ENCODE data around the gene OSBPL3.

The OSBPL3 gene

DNA sequence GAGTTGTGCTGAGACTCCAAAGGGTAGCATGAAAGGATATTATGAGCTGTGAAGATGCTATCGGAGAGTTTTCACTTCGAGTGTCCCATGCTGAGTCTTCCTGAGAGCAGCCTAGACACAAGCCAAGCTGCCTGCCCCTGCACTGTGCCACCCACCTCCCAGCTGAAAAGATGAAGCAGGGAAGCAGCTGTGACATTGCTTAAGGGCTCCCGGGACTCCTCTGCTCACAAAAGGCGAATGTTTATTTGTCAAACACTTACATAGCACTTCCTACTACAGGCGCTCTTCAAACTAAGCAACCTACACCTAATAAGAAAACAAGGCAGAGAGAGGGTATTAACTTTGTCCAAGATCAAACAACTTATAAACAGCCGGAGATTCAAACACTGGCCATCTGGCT is 95.6 kb downstream of the OSBPL3 start:
- no peak overlapping the region for H3K4me3 ChIP-seq (ENCODE audit: low read depth, low read length)
- TF ChIP-seq ZNF664 (tag by site-specific recombination; IDR thresholded peaks at IDR 0.05) (no peak), ZFHX2 (tag by site-specific recombination; conservative IDR thresholded peaks at IDR 0.05) (0 out of 2 replicates have a peak, but pooled peaks have one; percentile 45), ZNF133 (tag by site-specific recombination; IDR thresholded peaks at IDR 0.05) (no peak), ZIC2 (tag by site-specific recombination; IDR thresholded peaks at IDR 0.05) (0 out of 2 replicates have a peak, but pooled peaks have one; percentile 45), SCRT1 (tag by site-specific recombination; IDR thresholded peaks at IDR 0.05; ENCODE audit: borderline replicate concordance) (no peak), ZNF266 (tag by site-specific recombination; IDR thresholded peaks at IDR 0.05; ENCODE audit: low read depth) (no peak)
- TF ChIP-seq, protein P1, sequence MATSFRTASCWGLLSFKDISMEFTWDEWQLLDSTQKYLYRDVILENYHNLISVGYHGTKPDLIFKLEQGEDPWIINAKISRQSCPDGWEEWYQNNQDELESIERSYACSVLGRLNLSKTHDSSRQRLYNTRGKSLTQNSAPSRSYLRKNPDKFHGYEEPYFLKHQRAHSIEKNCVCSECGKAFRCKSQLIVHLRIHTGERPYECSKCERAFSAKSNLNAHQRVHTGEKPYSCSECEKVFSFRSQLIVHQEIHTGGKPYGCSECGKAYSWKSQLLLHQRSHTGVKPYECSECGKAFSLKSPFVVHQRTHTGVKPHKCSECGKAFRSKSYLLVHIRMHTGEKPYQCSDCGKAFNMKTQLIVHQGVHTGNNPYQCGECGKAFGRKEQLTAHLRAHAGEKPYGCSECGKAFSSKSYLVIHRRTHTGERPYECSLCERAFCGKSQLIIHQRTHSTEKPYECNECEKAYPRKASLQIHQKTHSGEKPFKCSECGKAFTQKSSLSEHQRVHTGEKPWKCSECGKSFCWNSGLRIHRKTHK (tag by site-specific recombination; IDR thresholded peaks at IDR 0.05), result no peak
- no peak overlapping the region for H3K27ac ChIP-seq (ENCODE audit: extremely low read depth, low read depth, low read length)
- H3K4me1 ChIP-seq (ENCODE audit: control insufficient read depth, insufficient read depth, low read length), result peaks cover 32% of the 10 kb centered on the region
- H3K9me3 ChIP-seq (ENCODE audit: control insufficient read depth, insufficient read depth, low read depth, low read length), result no peaks in the 10 kb centered on the region
- no peaks in the 10 kb centered on the region for H3K36me3 ChIP-seq (ENCODE audit: control insufficient read depth in 2 of 2, insufficient read depth in 1 of 2, low read length in 2 of 2)
- POLR2A ChIA-PET, result interaction anchor here (0.7 kb wide), 1 partner anchor 716 kb away, joined by 3 read pairs; no protein-coding TSS in a partner anchor
- CTCF ChIA-PET, result interaction anchor here (0.6 to 1.3 kb wide), 3 partner anchors 61 to 276 kb away, joined by 3 to 11 read pairs (median 3); no protein-coding TSS in a partner anchor

DNA sequence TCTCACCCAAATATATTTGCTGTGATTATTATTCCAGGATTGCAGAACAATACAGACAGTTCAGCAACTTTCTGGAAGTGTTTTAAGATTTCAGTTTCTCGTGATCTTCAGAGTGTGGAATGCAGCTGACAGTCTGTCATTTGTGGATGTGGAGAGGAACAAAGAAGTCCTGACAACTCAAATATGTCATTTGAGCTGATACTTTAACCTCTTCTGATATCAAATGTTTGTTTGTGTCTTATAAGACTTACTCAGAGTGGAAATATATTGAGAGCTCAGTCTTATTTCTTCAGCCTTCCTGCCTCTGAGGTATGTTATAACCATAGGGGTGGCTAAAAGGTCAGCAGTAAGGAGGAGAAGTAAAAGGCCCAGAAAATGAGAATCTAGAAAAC is 96.4 kb downstream of the OSBPL3 start:
- Histone ChIP-seq H3K4me1 (ENCODE audit: control insufficient read depth, insufficient read depth, low read length) (peaks cover 32% of the 10 kb centered on the region), H3K36me3 (ENCODE audit: control insufficient read depth in 2 of 2, insufficient read depth in 1 of 2, low read length in 2 of 2) (no peaks in the 10 kb centered on the region), H3K9me3 (ENCODE audit: control insufficient read depth, insufficient read depth, low read depth, low read length) (no peaks in the 10 kb centered on the region), H3K27ac (ENCODE audit: extremely low read depth, low read depth, low read length) (no peak overlapping the region), H3K4me3 (ENCODE audit: low read depth, low read length) (no peak overlapping the region)
- CTCF ChIA-PET, result interaction anchor here (0.6 to 1.3 kb wide), 5 partner anchors 61 to 1054 kb away, joined by 3 to 11 read pairs (median 3); no protein-coding TSS in a partner anchor
- no peak for TF ChIP-seq ZNF521 (tag by site-specific recombination; IDR thresholded peaks at IDR 0.05)
- POLR2A ChIA-PET, result no interaction called here

DNA sequence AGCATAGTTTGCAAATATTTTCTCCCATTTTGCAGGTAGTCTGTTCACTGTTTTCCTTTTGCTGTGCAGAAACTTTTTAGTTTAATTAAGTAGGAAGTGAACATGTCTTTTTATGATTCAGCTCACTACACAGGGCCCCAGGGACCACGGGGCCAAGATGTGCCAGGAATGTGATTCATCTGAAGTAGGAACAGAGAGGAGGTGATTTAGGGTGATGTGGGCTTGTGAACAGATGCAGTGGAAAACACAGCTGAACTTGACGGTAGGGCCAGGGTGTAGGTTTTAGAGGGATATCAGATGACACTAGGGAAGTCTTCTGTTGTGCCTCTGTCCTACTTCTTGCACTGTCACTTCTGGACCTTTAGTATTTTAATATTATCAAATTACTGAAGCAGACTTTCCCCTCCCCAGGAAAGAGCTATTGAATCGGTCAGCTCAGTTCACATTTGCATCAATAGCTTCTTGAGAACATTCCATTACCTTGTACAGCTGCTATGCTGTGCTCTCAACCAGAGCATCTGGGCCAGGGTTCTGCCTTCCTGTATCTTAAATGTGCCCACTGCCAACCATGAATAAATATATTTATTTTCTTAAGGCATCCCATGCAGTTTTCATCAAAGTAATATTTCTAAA is 96.9 kb downstream of the OSBPL3 start:
- Histone ChIP-seq H3K27ac (ENCODE audit: extremely low read depth, low read depth, low read length) (no peak overlapping the region), H3K9me3 (ENCODE audit: control insufficient read depth, insufficient read depth, low read depth, low read length) (no peaks in the 10 kb centered on the region), H3K36me3 (ENCODE audit: control insufficient read depth in 2 of 2, insufficient read depth in 1 of 2, low read length in 2 of 2) (no peaks in the 10 kb centered on the region), H3K4me3 (ENCODE audit: low read depth, low read length) (no peak overlapping the region), H3K4me1 (ENCODE audit: control insufficient read depth, insufficient read depth, low read length) (peaks cover 32% of the 10 kb centered on the region)
- POLR2A ChIA-PET, result no interaction called here
- CTCF ChIA-PET, result interaction anchor here (0.6 to 1.3 kb wide), 5 partner anchors 57 to 1054 kb away, joined by 3 to 11 read pairs (median 3); no protein-coding TSS in a partner anchor
- TF ChIP-seq ZNF335 (tag by site-specific recombination; conservative IDR thresholded peaks at IDR 0.05) (peak; percentile 27; the same call in 1 of the 2 replicates), ZNF146 (tag by site-specific recombination; IDR thresholded peaks at IDR 0.05) (no peak), ZNF521 (tag by site-specific recombination; IDR thresholded peaks at IDR 0.05) (no peak), ZNF366 (tag by site-specific recombination; conservative IDR thresholded peaks at IDR 0.05) (0 out of 2 replicates have a peak, but pooled peaks have one; percentile 10), ZNF223 (tag by site-specific recombination; IDR thresholded peaks at IDR 0.05) (no peak), ZNF624 (tag by site-specific recombination; IDR thresholded peaks at IDR 0.05) (no peak), KLF10 (tag by site-specific recombination; IDR thresholded peaks at IDR 0.05) (no peak), RBAK (tag by site-specific recombination; IDR thresholded peaks at IDR 0.05) (no peak), EGR2 (tag by site-specific recombination; IDR thresholded peaks at IDR 0.05; ENCODE audit: low read depth) (0 out of 2 replicates have a peak, but pooled peaks have one; percentile 27), ZNF837 (tag by site-specific recombination; IDR thresholded peaks at IDR 0.05) (no peak), GLIS1 (tag by site-specific recombination; IDR thresholded peaks at IDR 0.05) (no peak), ZNF510 (tag by site-specific recombination; IDR thresholded peaks at IDR 0.05; ENCODE audit: insufficient replicate concordance) (no peak), GLIS2 (tag by site-specific recombination; IDR thresholded peaks at IDR 0.05) (no peak)
- TF ChIP-seq, protein P2, sequence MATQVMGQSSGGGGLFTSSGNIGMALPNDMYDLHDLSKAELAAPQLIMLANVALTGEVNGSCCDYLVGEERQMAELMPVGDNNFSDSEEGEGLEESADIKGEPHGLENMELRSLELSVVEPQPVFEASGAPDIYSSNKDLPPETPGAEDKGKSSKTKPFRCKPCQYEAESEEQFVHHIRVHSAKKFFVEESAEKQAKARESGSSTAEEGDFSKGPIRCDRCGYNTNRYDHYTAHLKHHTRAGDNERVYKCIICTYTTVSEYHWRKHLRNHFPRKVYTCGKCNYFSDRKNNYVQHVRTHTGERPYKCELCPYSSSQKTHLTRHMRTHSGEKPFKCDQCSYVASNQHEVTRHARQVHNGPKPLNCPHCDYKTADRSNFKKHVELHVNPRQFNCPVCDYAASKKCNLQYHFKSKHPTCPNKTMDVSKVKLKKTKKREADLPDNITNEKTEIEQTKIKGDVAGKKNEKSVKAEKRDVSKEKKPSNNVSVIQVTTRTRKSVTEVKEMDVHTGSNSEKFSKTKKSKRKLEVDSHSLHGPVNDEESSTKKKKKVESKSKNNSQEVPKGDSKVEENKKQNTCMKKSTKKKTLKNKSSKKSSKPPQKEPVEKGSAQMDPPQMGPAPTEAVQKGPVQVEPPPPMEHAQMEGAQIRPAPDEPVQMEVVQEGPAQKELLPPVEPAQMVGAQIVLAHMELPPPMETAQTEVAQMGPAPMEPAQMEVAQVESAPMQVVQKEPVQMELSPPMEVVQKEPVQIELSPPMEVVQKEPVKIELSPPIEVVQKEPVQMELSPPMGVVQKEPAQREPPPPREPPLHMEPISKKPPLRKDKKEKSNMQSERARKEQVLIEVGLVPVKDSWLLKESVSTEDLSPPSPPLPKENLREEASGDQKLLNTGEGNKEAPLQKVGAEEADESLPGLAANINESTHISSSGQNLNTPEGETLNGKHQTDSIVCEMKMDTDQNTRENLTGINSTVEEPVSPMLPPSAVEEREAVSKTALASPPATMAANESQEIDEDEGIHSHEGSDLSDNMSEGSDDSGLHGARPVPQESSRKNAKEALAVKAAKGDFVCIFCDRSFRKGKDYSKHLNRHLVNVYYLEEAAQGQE (tag by site-specific recombination; IDR thresholded peaks at IDR 0.05), result no peak
- TF ChIP-seq, protein P3, sequence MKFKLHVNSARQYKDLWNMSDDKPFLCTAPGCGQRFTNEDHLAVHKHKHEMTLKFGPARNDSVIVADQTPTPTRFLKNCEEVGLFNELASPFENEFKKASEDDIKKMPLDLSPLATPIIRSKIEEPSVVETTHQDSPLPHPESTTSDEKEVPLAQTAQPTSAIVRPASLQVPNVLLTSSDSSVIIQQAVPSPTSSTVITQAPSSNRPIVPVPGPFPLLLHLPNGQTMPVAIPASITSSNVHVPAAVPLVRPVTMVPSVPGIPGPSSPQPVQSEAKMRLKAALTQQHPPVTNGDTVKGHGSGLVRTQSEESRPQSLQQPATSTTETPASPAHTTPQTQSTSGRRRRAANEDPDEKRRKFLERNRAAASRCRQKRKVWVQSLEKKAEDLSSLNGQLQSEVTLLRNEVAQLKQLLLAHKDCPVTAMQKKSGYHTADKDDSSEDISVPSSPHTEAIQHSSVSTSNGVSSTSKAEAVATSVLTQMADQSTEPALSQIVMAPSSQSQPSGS (tag by site-specific recombination; IDR thresholded peaks at IDR 0.05; ENCODE audit: low read depth), result no peak
- TF ChIP-seq, protein P4, sequence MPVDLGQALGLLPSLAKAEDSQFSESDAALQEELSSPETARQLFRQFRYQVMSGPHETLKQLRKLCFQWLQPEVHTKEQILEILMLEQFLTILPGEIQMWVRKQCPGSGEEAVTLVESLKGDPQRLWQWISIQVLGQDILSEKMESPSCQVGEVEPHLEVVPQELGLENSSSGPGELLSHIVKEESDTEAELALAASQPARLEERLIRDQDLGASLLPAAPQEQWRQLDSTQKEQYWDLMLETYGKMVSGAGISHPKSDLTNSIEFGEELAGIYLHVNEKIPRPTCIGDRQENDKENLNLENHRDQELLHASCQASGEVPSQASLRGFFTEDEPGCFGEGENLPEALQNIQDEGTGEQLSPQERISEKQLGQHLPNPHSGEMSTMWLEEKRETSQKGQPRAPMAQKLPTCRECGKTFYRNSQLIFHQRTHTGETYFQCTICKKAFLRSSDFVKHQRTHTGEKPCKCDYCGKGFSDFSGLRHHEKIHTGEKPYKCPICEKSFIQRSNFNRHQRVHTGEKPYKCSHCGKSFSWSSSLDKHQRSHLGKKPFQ (tag by site-specific recombination; IDR thresholded peaks at IDR 0.05), result no peak

All from HEK293 (cell line).